ENCODE results near the gene DHRS3. TPM values are rescaled to one million over a fixed set of nuclear protein-coding genes. Genes with fewer than 3 reads are reported as not detected.

The DHRS3 gene
- total RNA-seq, 1 donor, result 7.3 TPM

DNA sequence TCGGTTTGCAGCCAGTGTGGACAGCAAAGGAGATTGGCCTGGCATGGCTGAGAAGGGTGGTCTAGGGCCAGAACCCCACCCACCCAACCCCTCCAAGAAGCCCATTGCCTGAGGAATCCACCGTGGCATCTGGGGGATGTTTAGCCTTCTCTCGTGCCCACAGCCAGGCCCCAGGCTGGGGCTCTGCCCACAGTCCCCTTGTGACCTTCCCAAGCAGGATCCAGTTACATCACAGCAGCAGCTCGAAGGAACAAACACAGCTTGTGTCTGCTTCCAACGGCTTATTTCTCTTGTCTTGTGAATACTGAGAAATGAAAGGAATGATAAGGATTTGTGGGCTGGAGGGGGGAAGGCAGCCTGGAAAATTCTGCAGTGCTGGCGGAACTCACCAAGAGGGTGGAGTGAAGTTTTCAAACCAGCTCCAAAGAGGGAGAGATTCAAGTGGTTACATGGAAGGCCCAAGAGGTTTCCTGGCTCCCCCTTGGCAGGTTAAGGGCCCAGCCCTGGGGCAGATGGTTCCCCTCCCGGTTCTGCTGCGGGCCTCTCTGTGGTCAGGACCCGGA, 61.6 kb downstream of the DHRS3 start:
- no peak for DNase-seq (ENCODE audit: low read depth in 2 of 3, low spot score in 2 of 3)

DNA sequence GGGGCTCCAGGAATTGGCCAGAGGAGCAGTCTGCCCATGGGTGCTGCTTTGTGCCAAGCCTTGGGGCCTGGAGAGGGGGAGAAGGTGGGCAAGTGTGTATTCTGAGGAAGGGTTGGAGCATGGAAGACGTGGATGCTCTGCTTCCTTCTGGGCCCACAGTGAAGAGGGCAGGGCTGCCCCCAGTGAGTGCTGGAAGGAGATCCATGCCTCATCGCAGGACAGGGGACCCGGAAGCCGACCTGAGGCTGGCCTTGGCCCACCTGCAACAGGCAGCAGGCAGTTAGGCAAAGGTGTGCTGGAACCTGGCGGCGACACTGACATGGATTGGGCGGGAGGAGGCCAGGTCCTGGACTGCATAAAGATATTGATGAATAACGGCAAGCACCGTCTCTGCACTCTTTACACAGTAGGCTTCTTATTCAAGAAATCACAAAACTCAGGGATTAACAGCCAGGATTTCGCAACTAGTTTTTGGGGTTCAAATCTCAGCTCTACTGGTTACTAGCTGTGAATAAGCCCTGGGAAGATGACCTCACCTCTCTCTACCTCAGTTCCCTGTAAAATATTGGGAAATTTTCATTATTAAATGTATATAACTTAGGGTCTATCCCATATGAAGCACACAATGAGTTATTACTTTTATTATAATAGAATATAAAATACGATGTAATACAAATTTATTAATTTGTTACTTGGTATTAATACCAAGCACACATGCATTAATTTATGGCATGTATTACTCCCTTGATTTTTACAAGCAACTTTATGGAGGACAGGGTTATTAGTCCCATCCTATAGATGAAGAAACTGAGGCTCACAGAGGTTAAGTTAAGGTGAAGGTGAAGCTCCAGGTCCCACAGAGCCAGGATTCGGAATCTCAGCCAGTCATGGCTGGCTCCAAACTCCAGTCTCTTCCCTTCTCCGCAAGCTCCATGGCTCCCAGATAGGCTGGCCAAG, 62.3 kb downstream of the DHRS3 start:
- no peak for DNase-seq (ENCODE audit: low read depth in 2 of 3, low spot score in 2 of 3)

DNA sequence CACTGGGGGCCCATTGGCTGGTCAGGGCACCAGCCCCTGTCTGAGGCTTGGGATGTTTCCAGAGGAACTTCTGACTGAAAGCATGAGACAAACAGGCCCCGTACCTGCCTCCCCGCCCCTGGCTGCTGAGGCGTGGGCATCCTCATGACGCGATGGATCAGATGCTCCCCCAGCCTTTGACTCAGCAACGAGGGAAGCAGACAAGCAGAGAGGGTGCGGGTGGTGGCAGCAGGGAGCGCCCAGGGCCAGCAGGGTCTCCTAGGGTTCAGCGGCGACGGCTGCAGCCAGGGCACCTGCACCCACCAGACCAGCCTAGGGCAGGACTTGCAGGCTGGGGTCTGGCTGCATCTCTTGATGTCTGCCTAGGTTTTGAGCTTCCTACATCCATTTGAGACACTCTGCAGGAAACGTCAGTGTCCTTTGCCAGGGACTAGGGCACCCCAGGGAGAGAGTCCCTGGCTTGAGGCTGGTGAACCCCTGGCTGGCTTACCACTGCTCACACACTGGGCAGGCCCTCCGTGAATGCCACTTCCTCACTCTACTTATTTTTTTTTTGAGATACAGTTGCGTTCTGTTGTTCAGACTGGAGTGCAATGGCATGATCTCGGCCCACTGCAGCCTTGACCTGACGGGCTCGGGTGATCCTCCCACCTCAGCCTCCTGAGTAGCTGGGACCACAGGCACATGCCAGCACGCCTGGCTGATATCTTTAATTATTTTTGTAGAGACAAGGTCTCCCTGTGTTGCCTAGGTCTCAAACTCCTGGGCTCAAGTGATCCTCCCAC, 63.3 kb downstream of the DHRS3 start:
- DNase-seq (ENCODE audit: low read depth in 2 of 3, low spot score in 2 of 3), result no peak

DNA sequence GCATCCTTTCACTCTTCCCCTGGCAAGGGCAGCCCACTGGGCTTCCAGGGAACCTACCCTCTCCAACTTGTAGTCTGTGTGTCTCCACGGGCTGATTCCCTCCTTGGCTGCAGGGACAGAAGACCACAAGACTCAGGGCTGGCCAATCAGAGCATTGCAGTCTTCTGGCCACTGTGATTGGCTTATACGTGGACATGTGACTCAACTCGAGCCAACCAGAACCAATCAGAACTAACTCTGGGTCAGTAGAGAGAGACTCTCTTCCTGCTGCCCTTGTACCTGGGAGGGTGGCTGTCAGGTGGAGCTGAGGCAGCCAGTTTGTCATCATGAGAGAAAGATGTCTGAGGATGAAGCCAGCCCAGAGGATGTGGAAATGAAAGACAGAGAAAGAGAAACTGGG, 64.0 kb downstream of the DHRS3 start:
- no peak for DNase-seq (ENCODE audit: low read depth in 2 of 3, low spot score in 2 of 3)

DNA sequence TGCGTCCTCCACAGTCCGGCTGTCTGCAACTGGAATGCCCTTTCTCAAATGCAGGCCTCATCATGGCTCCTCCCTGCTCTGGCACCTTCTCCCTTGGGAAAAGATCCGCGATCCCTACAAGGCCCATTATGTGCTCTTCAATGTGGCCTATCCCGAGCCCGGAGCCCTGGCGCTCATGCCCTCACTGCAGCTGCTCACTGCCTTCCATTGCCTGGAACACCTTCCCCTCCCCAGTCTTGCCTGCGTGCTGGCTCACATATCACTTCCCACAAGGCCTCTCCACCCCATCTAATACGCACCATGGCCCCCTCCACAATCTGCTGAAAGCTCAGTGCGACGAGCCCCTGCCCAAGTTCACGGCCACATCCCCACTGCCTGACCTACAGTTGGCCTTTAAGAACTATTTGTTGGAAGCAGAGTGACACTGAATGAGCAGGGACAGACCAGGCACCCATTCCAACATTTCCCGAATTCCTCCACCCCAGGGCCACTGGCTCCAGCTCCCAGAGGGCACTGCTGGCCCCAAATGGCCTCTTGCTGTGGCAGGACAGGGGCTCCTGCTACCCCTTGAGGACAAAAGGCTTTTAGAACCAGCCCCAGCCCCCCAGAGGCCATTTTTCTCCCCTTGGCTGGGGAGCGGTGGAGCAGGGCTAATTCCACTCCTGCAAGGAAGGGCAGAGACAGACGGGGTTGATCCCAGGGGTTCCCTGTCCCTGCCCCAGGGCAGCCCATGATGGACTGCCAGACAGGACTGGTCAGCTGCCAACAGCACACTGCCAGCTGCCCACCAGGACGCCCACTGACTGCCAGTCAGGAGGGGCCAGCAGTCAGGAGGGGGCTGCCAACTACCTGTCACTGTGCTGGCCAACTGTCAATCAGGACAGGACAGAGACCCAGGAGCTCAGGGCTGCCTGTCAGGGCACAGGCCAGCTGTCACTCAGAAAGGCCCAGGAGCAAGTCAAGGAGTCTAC, 64.8 kb downstream of the DHRS3 start:
- DNase-seq (ENCODE audit: low read depth in 2 of 3, low spot score in 2 of 3), result no peak

DNA sequence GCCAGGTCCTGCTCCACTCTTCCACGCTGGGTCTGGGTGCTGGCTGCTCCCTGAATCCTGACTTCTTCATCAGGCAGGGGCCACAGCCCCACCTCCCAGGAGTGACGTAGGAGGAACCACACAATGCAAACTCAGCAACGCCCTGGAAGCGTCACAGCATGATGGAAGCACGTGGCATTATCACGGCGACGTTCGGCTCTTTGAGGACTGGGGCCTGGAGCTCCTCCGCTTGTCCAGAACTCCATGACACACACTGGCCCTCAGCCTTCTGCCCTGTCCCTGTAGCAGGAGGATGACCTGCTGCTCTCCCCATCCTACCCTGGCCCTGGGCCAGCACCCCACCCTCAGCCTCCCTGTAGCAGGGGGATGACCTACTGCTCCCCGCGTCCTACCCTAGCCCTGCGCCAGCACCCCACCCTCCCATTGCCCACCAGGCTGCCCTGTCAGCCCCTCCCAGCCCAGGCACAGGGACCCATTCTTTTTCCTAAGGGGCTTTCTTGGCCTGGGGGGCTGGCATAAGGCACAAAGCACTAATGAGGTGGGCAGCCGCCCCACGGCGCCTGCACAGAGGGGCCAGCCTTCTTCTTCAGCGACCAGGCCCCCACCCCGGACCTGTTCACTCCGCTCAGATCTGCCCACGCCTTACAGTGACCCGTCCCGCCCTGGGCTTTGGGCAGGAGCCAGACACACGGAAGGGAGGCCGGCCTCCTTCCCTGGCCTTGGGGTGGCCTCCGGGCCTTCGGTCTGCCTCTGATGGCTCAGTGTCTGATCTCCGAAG, 65.7 kb downstream of the DHRS3 start:
- DNase-seq (ENCODE audit: low read depth in 2 of 3, low spot score in 2 of 3), result no peak

DNA sequence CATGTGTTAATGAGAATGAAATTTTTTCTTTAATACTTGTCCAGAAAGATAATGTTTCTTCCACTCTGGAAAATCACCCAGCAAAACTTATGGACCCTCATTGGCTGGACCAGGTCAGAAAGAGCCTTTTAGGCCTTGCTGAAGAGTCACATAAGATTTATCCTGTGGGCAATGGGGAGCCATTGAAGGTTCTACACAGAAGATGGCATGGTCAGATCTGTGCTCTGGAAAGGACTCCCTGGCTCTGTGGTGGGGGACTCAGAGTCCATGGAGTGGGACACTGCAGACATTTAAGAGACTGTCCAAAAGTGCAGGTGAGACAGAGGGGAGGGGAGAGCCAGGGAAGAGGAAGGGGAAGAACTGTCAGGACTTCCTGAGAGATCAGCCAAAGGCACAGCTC, 66.4 kb downstream of the DHRS3 start:
- no peak for DNase-seq (ENCODE audit: low read depth in 2 of 3, low spot score in 2 of 3)

DNA sequence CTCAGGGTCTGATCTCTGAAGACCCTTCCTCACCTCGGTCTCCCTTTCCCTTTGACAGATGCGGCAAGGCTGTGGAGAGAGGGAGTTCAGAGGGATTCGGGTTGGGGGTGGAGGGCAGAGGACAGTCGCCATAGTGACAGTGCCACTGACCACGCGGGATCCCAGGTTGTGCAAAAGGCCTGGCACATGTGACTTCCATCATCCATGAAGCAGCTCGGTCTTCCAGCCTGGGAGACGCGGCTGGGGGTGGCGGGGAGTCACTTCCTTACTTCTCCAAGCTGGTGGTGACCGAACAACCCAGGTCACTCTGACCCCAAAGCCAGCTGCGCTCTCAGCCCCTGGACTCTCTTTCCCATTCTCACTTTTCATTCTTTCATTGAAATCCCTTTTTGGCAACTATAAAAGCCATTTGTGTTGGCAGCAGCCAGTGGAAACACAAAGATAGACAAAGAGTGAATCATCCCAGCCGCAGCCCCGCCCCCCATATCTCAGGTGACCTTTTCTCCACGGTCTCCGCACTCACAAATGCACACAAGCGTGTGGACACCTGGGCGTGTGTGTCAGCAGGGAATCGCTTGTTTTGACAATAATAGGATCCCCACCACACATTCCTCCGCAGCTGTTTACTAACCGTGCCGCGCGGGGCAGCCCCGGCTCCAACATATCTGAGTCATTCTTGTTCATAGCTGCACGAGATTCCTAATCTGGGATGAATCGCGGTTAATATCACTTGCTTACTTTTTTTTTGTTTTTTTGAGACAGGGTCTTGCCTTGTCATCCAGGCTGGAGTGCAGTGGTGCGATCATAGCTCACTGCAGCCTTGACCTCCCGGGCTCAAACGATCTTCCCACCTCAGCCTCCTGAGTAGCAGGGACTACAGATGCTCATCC, 68.3 kb downstream of the DHRS3 start:
- no peak for DNase-seq (ENCODE audit: low read depth in 2 of 3, low spot score in 2 of 3)

DNA sequence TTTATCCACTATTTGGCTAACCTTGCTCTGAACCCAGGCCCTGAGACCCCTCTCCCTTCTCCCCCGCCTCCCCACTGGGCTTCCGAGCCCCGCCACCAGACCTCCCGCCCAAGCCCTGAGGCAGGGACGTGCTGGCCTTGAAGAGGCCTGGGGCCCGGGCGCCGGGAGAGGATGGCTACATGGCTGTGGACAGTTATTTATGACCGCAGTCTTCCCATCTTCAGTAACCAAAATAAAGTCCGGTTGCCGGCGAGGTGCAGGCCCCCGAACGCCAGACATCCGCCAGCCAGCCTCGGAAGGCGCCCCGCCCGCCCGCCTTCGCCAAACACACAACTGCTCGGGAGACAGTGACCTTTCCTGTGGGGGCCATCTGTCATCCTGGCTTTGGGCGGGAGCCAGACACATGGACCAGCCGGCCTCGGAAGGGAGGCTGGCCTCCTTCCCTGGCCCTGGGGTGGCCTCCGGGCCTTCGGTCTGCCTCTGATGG, 69.0 kb downstream of the DHRS3 start:
- no peak for DNase-seq (ENCODE audit: low read depth in 2 of 3, low spot score in 2 of 3)

DNA sequence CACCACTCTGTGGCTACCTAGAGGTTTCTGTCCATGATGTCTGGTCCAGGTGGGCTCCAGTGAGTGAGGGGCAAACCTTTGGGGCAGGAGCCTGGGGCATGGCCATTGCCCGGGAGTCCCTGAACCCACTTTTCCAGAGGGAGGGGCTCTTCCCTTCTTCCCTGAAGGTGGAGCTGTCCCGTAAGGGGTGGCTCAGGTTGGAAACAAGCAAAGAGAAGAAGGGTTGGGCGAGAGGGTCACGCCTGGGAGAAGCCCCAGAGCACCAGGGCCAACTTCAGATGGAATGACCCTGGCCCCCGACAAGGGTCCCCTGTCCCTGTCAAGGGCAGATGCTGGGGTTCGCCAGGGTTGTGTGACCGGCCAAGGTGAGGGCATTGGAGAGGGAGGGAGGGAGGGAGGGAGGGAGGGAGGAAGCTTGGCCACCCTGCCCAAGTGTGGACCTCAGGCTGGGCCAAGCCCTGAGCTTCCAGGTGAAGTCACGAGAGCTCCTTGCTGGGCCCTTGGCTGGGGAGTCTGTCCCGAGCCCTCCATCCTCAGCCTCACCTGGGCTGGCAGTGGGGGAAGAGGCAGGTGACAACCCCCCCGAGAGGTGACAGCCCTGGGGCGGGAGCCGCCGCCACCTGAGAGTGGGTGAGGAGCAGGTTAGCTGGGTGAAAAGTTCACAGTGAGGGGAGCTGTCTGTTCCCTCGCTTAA, 69.6 kb downstream of the DHRS3 start:
- no peak for DNase-seq (ENCODE audit: low read depth in 2 of 3, low spot score in 2 of 3)

DNA sequence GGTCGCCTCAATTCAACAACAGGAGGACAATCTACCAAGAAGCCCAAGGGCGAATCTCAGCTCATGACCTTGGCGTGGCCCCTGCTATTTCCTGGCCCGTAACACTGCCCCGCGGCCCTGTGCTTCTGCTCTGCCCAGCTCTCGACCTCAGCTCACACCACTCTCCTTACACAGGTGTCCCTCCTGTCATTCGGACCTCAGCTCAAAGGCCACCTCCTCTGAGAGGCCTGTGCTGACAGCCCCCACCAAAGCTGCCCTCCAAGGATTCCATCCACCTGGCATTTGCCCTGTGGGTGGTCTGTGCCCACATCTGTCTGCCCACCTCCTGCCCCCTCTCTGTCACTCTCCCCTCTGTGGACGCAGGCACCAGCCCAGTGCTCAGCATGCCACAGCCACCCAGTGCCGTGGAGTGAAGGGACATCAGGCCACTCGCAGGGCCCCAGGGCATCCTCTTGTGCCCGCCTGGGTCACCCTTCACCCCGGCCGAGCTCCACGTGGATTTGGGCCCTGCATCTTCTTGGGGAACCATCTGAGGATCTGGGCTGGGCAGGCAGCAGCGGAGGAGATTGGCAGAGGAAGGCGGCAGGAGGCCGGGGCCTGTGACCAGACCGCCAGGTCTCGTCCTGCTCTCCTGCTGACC, 70.3 kb downstream of the DHRS3 start:
- no peak for DNase-seq (ENCODE audit: low read depth in 2 of 3, low spot score in 2 of 3)

DNA sequence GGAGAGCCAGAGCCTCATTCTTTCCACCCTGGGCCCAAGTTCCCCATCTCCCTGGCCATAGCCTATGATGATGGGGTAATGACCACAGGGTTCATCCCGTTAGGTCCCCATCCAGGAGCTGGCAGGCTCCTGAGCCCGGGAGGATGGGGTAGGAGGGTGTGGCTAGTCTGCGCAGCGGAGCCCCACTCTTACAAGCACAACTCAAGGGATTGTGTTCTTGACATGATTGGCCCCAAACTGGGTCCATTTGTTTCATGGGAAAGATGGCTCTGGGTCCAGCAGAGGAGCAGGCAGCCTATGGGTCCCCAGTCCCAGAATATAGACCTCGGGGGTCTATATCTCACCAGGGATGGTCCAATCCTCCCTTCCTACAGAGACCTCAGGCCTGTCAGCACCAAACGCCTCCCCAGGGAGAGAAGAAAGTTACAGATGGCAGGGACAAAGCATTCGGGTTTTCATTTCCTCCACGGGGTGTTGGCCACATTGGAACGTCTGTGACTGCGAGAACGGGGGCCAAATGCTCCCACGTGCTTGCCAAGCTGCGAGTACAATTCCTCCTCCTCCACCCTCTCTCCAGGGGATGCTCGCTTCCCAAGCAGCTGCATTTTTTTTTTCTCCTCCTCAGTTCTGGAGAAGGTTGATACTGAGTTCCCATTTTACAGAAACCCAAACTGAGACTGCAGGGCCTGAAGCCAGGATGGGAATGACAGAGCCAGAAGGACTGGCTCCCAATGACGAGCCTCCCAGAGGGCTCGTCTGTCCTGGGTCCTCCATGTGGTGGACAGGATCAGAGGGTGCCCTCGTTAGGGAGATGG, 71.0 kb downstream of the DHRS3 start:
- no peak for DNase-seq (ENCODE audit: low read depth in 2 of 3, low spot score in 2 of 3)

DNA sequence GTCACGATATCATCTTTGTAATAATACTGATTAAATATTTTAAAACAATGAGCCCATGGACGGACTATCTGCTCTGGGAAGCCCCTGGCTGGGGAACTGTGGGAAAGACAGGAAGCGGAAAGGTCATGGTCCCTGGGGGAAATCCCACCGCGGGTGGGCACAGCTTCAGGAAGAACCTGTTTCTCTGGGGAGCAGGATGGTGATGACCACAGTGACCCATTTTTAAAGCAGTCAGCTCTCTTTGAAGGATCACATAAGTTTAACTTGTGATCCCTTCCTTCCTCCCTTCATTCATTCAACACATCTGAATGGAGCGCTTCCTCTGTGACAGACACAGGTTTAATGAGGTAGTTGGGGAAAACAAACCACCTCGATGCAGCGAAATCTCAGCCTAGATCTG, 73.0 kb downstream of the DHRS3 start:
- no peak for DNase-seq (ENCODE audit: low read depth in 2 of 3, low spot score in 2 of 3)

DNA sequence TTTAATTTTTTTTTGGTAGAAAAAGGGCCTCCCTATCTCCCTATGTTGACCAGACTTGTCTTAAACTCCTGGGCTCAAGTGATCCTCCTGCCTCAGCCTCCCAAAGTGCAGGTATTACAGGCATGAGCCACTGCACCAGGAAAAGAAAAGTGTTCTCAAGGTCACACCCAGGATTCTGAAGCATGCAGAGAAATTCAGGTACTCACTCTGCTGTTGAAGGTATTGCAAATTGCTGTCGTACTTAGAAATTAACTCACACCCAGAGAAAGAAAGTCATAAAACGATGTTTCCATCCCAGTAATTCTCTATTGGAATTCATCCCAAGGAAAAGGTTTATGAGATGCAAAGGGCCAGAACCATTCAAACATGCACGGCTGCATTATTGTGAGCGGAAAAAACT, 73.7 kb downstream of the DHRS3 start:
- DNase-seq (ENCODE audit: low read depth in 2 of 3, low spot score in 2 of 3), result no peak

DNA sequence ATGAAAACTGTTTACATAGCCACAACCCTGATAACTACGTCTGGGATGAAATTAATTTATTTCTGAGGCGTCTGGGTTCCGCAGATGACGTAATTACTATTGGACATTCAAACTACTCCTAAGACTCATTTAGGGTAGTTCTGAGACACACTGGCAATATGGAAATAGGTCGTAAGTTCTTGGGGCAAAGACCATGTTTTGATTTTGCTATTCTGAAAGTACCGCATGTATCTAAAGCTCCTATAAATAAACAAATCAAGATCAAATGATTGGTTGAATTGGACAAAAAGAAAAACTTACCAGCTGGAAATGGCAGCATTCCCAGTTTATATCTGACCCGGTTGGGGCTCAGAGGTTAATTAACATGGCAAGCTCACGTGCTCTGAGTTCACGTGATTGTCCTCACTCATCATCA, 74.3 kb downstream of the DHRS3 start:
- DNase-seq (ENCODE audit: low read depth in 2 of 3, low spot score in 2 of 3), result no peak
